Bronchial epithelial cell (primary cell): ENCODE measurements around the gene MSANTD1. TPM values are rescaled to one million over a fixed set of nuclear protein-coding genes. Genes with fewer than 3 reads are reported as not detected.

Source experiments
- DNase-seq: peaks from one replicate; pipeline ENCODE4 v3.0.0-alpha.2; 2010; ENCODE audit warnings: low read depth
- FAIRE-seq: peaks from 2 replicates; lab custom pipeline; 2011; peaks lifted over from hg19 to GRCh38; lab: Jason Lieb, UNC
- H3K27me3 ChIP-seq: 2 replicates; pipeline ENCODE4 v1.5.1; 2011; ENCODE audit warnings: low read length; ENCODE audit not compliant: control insufficient read depth, insufficient read depth
- H3K36me3 ChIP-seq: 2 replicates; pipeline ENCODE4 v1.5.1; 2011; ENCODE audit warnings: low read length; ENCODE audit not compliant: control insufficient read depth, insufficient read depth
- H3K4me3 ChIP-seq: 2 replicates; pipeline ENCODE4 v1.5.1; 2011; ENCODE audit warnings: mild to moderate bottlenecking, low read depth, low read length, control low read depth
- total RNA-seq: library from RNA; depleted of rRNA; stranded (reverse); fragments of >200 nt; gene quantifications from 2 replicates; pipeline ENCODE4 v1.2.1, GENCODE V29; 2014
- TF ChIP-seq, protein P1 (sequence below): IDR thresholded peaks from 2 replicates; pipeline ENCODE4 v1.5.1; 2011; ENCODE audit warnings: mild to moderate bottlenecking, moderate library complexity, low read length, control low read depth, inconsistent platforms; ENCODE audit not compliant: insufficient read depth, severe bottlenecking

MSANTD1 gene
- total RNA-seq, 1 donor from 2014 or later, result 0.26 TPM

DNA sequence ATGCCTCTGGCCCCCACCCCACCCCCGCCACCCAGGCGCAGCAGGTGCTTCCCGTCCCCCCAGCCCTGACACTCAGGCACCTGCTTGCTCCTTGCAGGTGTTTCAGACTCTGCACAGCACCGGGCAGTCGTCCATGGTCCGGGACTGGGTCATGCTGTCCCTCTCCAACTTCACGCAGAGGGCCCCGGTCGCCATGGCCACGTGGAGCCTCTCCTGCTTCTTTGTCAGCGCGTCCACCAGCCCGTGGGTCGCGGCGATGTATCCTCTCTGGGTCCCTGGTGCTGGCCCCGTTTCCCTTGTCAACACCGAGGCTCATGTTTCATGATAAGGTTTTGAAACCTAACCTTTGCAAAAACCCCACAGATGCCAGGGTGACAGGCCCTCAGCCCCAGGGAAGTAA lies 10.2 kb upstream of the MSANTD1 start:
- DNase-seq, result no peak
- TF ChIP-seq, protein P1, sequence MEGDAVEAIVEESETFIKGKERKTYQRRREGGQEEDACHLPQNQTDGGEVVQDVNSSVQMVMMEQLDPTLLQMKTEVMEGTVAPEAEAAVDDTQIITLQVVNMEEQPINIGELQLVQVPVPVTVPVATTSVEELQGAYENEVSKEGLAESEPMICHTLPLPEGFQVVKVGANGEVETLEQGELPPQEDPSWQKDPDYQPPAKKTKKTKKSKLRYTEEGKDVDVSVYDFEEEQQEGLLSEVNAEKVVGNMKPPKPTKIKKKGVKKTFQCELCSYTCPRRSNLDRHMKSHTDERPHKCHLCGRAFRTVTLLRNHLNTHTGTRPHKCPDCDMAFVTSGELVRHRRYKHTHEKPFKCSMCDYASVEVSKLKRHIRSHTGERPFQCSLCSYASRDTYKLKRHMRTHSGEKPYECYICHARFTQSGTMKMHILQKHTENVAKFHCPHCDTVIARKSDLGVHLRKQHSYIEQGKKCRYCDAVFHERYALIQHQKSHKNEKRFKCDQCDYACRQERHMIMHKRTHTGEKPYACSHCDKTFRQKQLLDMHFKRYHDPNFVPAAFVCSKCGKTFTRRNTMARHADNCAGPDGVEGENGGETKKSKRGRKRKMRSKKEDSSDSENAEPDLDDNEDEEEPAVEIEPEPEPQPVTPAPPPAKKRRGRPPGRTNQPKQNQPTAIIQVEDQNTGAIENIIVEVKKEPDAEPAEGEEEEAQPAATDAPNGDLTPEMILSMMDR, result no peak
- Histone ChIP-seq H3K36me3 (peaks cover 23% of the 10 kb centered on the region), H3K27me3 (no peaks in the 10 kb centered on the region), H3K4me3 (no peak overlapping the region)
- no peak for FAIRE-seq

DNA sequence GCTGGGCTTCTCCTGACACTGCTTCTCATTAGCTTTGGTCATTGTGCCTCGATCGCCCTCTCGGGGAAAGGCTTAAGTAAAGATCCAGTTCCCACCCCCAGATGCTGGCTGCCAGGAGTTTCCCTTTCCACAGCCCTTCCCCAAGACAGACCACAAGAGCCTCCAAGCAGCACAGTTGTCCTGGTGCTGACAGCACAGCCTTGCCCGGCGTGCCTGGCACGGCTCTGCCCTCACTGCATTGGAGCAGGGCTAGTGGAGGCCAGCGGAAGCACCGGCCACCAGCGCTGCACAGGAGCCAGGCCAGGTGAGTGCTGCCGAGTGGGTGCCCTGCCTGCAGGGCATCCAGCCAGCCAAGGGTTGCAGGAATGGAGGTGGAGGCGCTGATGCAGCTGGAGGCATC lies 9.7 kb upstream of the MSANTD1 start:
- no peak for FAIRE-seq

DNA sequence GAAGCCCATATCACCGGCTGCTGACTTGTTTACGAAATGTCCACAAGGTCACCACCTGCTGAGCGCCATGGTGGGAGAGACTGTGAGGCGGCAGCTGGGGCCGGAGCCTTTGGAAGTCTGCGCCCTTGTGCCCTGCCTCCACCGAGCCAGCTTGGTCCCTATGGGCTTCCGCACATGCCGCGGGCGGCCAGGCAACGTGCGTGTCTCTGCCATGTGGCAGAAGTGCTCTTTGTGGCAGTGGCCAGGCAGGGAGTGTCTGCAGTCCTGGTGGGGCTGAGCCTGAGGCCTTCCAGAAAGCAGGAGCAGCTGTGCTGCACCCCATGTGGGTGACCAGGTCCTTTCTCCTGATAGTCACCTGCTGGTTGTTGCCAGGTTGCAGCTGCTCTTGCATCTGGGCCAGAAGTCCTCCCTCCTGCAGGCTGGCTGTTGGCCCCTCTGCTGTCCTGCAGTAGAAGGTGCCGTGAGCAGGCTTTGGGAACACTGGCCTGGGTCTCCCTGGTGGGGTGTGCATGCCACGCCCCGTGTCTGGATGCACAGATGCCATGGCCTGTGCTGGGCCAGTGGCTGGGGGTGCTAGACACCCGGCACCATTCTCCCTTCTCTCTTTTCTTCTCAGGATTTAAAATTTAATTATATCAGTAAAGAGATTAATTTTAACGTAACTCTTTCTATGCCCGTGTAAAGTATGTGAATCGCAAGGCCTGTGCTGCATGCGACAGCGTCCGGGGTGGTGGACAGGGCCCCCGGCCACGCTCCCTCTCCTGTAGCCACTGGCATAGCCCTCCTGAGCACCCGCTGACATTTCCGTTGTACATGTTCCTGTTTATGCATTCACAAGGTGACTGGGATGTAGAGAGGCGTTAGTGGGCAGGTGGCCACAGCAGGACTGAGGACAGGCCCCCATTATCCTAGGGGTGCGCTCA lies 8.7 kb upstream of the MSANTD1 start:
- DNase-seq (no peak), FAIRE-seq (no peak)
- no peaks in the 10 kb centered on the region for H3K27me3 ChIP-seq
- H3K4me3 ChIP-seq, result no peak overlapping the region
- peaks cover 18% of the 10 kb centered on the region for H3K36me3 ChIP-seq
- TF ChIP-seq, protein P1, result no peak

More for the DNA sequence above, 9.7 kb upstream of the MSANTD1 start:
- Histone ChIP-seq H3K36me3 (peaks cover 23% of the 10 kb centered on the region), H3K4me3 (no peak overlapping the region), H3K27me3 (no peaks in the 10 kb centered on the region)
- TF ChIP-seq, protein P1, result no peak
- no peak for DNase-seq

DNA sequence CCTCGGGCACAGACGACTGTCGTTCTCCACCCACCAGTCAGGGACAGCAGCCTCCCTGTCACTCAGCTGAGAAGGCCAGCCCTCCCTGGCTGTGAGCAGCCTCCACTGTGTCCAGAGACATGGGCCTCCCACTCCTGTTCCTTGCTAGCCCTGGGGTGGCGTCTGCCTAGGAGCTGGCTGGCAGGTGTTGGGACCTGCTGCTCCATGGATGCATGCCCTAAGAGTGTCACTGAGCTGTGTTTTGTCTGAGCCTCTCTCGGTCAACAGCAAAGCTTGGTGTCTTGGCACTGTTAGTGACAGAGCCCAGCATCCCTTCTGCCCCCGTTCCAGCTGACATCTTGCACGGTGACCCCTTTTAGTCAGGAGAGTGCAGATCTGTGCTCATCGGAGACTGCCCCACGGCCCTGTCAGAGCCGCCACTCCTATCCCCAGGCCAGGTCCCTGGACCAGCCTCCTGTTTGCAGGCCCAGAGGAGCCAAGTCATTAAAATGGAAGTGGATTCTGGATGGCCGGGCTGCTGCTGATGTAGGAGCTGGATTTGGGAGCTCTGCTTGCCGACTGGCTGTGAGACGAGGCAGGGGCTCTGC lies 7.9 kb upstream of the MSANTD1 start:
- no peaks in the 10 kb centered on the region for H3K27me3 ChIP-seq
- DNase-seq (no peak), FAIRE-seq (no peak)
- H3K36me3 ChIP-seq, result peaks cover 15% of the 10 kb centered on the region
- no peak overlapping the region for H3K4me3 ChIP-seq
- TF ChIP-seq, protein P1, result no peak

DNA sequence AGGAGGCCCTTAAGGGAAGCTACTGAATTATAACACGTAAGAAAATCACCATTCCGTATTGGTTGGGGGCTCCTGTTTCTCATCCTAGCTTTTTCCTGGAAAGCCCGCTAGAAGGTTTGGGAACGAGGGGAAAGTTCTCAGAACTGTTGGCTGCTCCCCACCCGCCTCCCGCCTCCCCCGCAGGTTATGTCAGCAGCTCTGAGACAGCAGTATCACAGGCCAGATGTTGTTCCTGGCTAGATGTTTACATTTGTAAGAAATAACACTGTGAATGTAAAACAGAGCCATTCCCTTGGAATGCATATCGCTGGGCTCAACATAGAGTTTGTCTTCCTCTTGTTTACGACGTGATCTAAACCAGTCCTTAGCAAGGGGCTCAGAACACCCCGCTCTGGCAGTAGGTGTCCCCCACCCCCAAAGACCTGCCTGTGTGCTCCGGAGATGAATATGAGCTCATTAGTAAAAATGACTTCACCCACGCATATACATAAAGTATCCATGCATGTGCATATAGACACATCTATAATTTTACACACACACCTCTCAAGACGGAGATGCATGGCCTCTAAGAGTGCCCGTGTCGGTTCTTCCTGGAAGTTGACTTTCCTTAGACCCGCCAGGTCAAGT lies 6.9 kb upstream of the MSANTD1 start:
- H3K36me3 ChIP-seq, result peaks cover 13% of the 10 kb centered on the region
- FAIRE-seq (no peak), DNase-seq (no peak)

More for the DNA sequence above, 6.9 kb upstream of the MSANTD1 start:
- no peaks in the 10 kb centered on the region for H3K27me3 ChIP-seq
- H3K4me3 ChIP-seq, result no peak overlapping the region
- TF ChIP-seq, protein P1, result no peak
